ENCODE data around the gene ABHD4. TPM values are rescaled to one million over a fixed set of nuclear protein-coding genes. Genes with fewer than 3 reads are reported as not detected.
"Not testable (repeated sequence)": the region's sequence is repeated elsewhere in the genome, so short reads cannot be mapped to it uniquely, and the experiment has no call there.

ABHD4 gene, protein sequence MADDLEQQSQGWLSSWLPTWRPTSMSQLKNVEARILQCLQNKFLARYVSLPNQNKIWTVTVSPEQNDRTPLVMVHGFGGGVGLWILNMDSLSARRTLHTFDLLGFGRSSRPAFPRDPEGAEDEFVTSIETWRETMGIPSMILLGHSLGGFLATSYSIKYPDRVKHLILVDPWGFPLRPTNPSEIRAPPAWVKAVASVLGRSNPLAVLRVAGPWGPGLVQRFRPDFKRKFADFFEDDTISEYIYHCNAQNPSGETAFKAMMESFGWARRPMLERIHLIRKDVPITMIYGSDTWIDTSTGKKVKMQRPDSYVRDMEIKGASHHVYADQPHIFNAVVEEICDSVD
- total RNA-seq, result 10 to 100 TPM; 16.9 to 19.5 TPM
- long read RNA-seq, partial matches to known transcripts, result 3 of 7 reads
- long read RNA-seq, other reads (novel, unspliced or antisense), result 2 of 7 reads

GRCh38 chr14:22598099-22598895 is at the start of gene ABHD4:
ABHD4 (plus strand) TSS chr14:22598300; CDS start chr14:22598307, 7 bp downstream.
- peak; percentile 94 for ATAC-seq
- intact Hi-C loops (cut with DNase I, micrococcal nuclease), result no loop called here
- DNase-seq, result peak; percentile 86 to 89

DNA sequence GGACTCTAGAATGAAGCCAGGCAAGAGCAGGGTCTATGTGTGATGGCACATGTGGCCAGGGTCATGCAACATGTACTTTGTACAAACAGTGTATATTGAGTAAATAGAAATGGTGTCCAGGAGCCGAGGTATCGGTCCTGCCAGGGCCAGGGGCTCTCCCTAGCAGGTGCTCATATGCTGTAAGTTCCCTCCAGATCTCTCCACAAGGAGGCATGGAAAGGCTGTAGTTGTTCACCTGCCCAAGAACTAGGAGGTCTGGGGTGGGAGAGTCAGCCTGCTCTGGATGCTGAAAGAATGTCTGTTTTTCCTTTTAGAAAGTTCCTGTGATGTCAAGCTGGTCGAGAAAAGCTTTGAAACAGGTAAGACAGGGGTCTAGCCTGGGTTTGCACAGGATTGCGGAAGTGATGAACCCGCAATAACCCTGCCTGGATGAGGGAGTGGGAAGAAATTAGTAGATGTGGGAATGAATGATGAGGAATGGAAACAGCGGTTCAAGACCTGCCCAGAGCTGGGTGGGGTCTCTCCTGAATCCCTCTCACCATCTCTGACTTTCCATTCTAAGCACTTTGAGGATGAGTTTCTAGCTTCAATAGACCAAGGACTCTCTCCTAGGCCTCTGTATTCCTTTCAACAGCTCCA is 48.7 kb upstream of the ABHD4 start:
- ATAC-seq, result no peak
- intact Hi-C loops (cut with DNase I, micrococcal nuclease), result no loop called here

DNA sequence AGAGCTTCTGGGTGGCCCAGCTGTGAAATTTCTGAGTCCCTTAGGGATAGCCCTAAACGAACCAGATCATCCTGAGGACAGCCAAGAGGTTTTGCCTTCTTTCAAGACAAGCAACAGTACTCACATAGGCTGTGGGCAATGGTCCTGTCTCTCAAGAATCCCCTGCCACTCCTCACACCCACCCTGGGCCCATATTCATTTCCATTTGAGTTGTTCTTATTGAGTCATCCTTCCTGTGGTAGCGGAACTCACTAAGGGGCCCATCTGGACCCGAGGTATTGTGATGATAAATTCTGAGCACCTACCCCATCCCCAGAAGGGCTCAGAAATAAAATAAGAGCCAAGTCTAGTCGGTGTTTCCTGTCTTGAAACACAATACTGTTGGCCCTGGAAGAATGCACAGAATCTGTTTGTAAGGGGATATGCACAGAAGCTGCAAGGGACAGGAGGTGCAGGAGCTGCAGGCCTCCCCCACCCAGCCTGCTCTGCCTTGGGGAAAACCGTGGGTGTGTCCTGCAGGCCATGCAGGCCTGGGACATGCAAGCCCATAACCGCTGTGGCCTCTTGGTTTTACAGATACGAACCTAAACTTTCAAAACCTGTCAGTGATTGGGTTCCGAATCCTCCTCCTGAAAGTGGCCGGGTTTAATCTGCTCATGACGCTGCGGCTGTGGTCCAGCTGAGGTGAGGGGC is 48.0 kb upstream of the ABHD4 start:
- DNase-seq, result peak in 1 of 2 donors; percentile 17

More for the DNA sequence above, 48.7 kb upstream of the ABHD4 start:
- DNase-seq, result no peak

DNA sequence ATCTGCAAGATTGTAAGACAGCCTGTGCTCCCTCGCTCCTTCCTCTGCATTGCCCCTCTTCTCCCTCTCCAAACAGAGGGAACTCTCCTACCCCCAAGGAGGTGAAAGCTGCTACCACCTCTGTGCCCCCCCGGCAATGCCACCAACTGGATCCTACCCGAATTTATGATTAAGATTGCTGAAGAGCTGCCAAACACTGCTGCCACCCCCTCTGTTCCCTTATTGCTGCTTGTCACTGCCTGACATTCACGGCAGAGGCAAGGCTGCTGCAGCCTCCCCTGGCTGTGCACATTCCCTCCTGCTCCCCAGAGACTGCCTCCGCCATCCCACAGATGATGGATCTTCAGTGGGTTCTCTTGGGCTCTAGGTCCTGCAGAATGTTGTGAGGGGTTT is 46.5 kb upstream of the ABHD4 start:
- ATAC-seq, result no peak
- intact Hi-C loops (cut with DNase I, micrococcal nuclease), result loop anchor here in 1 of 2 donors (10.0 kb wide), 2 partner anchors 167 to 273 kb away; partner anchors contain the start of gene MRPL52

More for the DNA sequence above, 48.0 kb upstream of the ABHD4 start:
- intact Hi-C loops (cut with DNase I, micrococcal nuclease), result loop anchor here in 1 of 2 donors (10.0 kb wide), 2 partner anchors 165 to 275 kb away; partner anchors contain the start of gene MRPL52
- no peak for ATAC-seq

GRCh38 chr14:22552001-22552826 is 45.9 kb upstream of the ABHD4 start:
- ATAC-seq, result no peak
- DNase-seq, result no peak
- intact Hi-C loops (cut with DNase I, micrococcal nuclease), result loop anchor here in 1 of 2 donors (10.0 kb wide), 2 partner anchors 167 to 273 kb away; partner anchors contain the start of gene MRPL52

More for the DNA sequence above, 46.5 kb upstream of the ABHD4 start:
- DNase-seq, result no peak

DNA sequence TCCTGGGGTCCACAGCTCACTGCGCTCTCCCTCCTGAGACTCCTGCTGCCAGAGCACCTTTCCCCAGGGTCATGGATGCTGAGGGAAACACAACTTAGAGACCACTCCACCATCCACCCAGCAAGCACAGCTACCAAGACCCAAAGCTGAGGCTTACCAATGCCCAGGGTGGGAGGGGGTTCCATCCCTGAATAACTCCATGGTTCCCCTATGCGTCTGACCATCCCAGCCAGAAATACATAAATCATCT is 45.3 kb upstream of the ABHD4 start:
- ATAC-seq (no peak), DNase-seq (no peak)
- intact Hi-C loops (cut with DNase I, micrococcal nuclease), result loop anchor here in 1 of 2 donors (10.0 kb wide), 2 partner anchors 168 to 272 kb away; partner anchors contain the start of gene MRPL52

DNA sequence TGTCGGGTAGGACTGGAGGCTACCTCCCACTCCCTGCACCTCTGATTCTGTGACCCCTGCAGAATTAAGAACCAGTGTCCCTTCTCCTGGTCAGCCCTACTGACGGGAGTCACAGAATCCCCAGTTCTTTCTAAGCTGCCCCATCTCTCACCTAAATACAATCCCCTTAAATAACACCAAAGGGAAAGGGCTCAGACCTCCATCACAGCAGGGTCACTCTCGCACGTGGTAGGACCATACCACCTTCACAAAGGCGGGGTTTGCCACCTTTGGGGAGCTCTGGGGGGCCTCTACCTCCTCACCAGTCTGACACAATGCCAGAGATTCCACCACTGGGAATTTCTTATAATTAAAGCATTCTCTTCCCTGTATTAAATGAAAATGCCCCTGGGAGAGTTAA is 44.7 kb upstream of the ABHD4 start:
- DNase-seq, result no peak
- intact Hi-C loops (cut with DNase I, micrococcal nuclease), result loop anchor here in 1 of 2 donors (10.0 kb wide), 2 partner anchors 169 to 271 kb away; partner anchors contain the start of gene MRPL52
- ATAC-seq, result no peak

DNA sequence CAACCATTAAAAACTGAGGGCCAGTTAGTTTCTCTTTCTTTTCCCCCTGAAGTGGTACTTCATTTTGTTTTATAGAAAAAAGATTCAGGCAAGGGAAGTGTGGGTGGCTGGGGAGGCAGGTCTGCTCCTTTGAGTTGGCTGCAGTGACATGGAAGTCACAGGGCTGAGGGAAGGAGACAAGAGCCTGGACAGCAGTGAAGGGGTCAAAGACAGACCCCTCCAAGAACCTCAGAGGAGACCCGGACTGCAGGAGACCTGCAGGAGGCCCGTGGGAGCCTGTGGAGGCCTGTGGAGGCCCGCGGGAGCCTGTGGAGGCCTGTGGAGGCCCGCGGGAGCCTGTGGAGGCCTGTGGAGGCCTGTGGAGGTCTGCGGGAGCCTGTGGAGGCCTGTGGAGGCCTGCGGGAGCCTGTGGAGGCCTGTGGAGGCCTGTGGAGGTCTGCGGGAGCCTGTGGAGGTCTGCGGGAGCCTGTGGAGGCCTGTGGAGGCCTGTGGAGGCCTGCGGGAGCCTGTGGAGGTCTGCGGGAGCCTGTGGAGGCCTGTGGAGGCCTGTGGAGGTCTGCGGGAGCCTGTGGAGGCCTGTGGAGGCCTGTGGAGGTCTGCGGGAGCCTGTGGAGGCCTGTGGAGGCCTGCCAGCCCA is 44.1 kb upstream of the ABHD4 start:
- not testable (repeated sequence) for ATAC-seq

DNA sequence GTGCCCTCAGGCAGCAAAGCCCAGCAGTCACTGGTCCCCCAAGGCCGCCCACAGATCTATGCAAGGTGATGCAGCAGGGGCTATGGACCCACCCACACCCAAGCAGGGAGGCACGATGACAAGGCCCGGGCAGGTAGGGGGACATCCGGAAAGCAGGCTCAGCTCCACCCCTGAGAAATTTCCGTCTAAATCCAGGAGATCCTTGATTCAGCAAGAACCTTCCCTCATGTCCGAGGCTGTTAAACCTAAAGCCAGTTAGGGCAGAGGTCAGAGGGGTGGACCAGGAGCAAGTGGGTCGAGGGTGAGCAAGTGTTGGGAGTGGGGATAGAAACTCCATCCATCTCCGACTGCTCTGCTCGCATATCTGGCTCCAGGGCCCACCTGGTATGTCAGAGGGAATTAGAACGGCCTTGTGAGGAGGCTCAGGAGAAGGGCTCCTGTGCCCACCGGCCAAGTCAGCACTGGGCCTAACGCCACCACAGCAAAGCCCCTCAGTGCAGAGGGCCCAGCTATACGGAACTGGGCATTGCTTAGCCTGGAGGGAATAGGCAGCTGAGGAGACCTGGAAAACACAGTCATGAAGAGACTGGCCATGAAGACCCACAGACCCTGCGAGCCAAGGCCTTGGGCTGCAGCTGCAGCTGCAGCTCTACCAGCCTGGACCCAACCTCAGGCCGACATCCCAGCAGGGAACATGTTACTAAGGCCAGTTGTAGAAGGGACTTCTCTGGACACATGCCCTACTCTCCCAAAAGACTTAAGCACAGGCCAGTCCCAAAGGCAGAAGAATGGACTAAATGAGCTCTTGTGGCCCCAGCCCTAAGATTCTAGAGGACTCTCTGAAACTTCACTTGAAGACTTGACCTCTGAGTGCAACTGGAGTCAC is 43.4 kb upstream of the ABHD4 start:
- ATAC-seq (no peak), DNase-seq (no peak)
- intact Hi-C loops (cut with DNase I, micrococcal nuclease), result loop anchor here in 1 of 2 donors (10.0 kb wide), 2 partner anchors 170 to 270 kb away; partner anchors contain the start of gene MRPL52

More for the DNA sequence above, 44.1 kb upstream of the ABHD4 start:
- not testable (repeated sequence) for DNase-seq
- intact Hi-C loops (cut with DNase I, micrococcal nuclease), result loop anchor here in 1 of 2 donors (10.0 kb wide), 2 partner anchors 169 to 271 kb away; partner anchors contain the start of gene MRPL52

DNA sequence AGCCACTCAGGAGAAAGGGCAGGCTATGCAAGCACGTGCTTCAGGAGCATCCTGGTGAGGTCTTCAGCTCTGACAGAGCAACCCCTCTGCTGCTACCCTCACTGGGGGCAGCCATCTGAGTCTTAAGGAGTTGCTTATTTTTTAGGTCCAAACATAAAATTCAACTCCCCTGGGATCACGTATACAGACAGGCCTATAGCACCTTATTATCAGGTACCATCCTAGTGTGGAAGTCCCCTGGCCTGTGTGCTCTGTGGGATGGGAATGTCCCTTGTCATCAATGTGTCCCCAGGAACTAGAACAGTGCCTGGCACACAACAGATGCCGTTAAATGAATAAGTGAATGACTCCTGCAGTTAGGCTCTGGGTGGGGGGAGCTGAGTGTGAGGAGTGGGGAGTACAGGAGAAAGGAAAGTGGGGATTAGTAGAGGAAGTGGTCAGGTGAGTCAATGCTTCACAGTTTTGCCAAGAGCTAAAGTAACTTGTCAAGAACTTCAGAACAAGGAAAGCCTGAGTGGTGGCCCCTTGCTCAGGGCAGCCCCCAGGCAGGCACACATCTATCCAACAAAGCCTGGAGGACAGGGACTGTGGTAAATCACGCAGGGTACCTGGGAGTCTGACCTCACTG is 42.6 kb upstream of the ABHD4 start:
- intact Hi-C loops (cut with DNase I, micrococcal nuclease), result loop anchor here in 1 of 2 donors (10.0 kb wide), 2 partner anchors 171 to 269 kb away; partner anchors contain the start of gene MRPL52
- no peak for ATAC-seq
- no peak for DNase-seq

GRCh38 chr14:22556021-22556989 is 41.8 kb upstream of the ABHD4 start:
- peak; percentile 11 for ATAC-seq
- intact Hi-C loops (cut with DNase I, micrococcal nuclease), result loop anchor here in 1 of 2 donors (10.0 kb wide), 2 partner anchors 172 to 268 kb away; partner anchors contain the start of gene MRPL52
- DNase-seq, result peak; percentile 81 to 82

DNA sequence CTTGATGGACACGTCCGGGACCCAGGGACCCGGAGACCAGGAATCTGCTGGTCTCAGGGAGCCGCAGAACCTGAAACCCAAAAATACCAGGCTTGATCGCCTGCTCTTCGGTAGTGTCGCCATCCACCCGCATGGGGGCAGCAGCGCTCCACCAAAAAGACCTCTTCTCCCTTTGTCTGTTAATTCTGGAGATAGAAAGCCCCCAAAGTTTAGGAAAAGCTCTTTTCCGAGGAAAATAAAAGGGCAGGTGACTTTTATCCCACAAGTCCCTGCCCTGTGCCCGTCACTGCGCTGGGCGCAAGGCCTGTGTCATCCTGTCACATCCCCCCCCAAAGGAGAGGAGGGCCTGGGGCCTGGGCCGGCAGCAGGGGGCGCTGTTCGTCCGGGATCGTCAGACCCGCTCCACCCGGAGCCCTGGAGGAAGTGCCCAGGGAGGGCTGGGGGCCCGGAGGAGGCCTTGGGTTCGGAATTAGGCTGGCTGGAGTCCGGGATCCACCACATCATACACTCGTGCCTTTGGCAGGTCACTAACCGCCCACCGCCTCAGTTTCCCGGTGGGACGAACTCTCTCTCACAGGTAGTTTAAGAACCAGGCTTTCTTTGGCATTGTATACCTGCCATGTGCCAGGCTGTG is 41.0 kb upstream of the ABHD4 start:
- peak; percentile 72 for ATAC-seq
- DNase-seq, result peak; percentile 85 to 93
- intact Hi-C loops (cut with DNase I, micrococcal nuclease), result loop anchor here in 1 of 2 donors (10.0 kb wide), 2 partner anchors 172 to 268 kb away; partner anchors contain the start of gene MRPL52

DNA sequence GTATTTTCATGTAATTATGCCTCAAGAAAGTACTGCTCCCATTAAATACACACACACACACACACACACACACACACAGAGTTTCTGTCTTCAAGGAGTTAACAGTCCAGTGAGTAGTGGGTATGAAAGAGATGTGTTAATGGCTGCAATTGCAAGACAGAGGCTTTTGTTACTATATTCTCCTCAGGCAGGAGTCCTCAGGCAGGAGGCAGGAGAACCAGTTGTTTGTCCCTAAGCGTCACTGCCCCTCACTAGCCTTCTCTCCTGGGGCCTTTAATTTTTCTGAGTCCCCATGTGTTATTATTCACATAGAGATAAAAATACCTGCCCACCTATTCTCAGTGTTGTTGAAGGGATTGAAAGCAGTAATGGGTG is 40.3 kb upstream of the ABHD4 start:
- intact Hi-C loops (cut with DNase I, micrococcal nuclease), result loop anchor here in 1 of 2 donors (10.0 kb wide), 2 partner anchors 173 to 267 kb away; partner anchors contain the start of gene MRPL52
- DNase-seq, result no peak
- no peak for ATAC-seq

All from left colon (tissue), 2 donors.